HG03575 (cell line): ENCODE data around the gene GPR137B.

Source experiments
- ATAC-seq: cut with Tn5 transposase; IDR thresholded peaks from one replicate; pipeline ENCODE4 v1.9.1; 2021; ENCODE audit not compliant: unreplicated experiment, insufficient number of reproducible peaks, low FRiP score; ENCODE audit errors: extremely low read depth

Gene GPR137B

GRCh38 chr1:236140705-236141446 lies 1.5 kb upstream of the GPR137B start:
- ATAC-seq: no peak

- no peak for ATAC-seq
Measured at GRCh38 chr1:236141447-236142252, 689 bp upstream of the GPR137B start.

GRCh38 chr1:236143104-236143948 lies 987 bp downstream of the GPR137B start:
- ATAC-seq: no peak

GRCh38 chr1:236144033-236144432 lies 1.7 kb downstream of the GPR137B start:
- ATAC-seq: no peak

- ATAC-seq: no peak
Measured at GRCh38 chr1:236144446-236145150, 2.3 kb downstream of the GPR137B start.

GRCh38 chr1:236147068-236147467 lies 4.7 kb downstream of the GPR137B start:
- no peak for ATAC-seq

GRCh38 chr1:236147521-236148469 lies 5.5 kb downstream of the GPR137B start:
- ATAC-seq: no peak

GRCh38 chr1:236148470-236148845 lies 6.1 kb downstream of the GPR137B start:
- no peak for ATAC-seq

- no peak for ATAC-seq
Measured at GRCh38 chr1:236149003-236149595, 6.8 kb downstream of the GPR137B start.

GRCh38 chr1:236149696-236150228 lies 7.4 kb downstream of the GPR137B start:
- ATAC-seq: no peak

GRCh38 chr1:236150311-236150955 lies 8.1 kb downstream of the GPR137B start:
- no peak for ATAC-seq

GRCh38 chr1:236150986-236151385 lies 8.6 kb downstream of the GPR137B start:
- ATAC-seq: no peak

- ATAC-seq: no peak
Measured at GRCh38 chr1:236151739-236152424, 9.5 kb downstream of the GPR137B start.

GRCh38 chr1:236154126-236154525 lies 11.8 kb downstream of the GPR137B start:
- ATAC-seq: no peak

GRCh38 chr1:236154671-236155398 lies 12.5 kb downstream of the GPR137B start:
- no peak for ATAC-seq

- ATAC-seq: no peak
Measured at GRCh38 chr1:236155399-236155767, 13.0 kb downstream of the GPR137B start.
